HUDEP-2 (cell line): ENCODE results near the gene BUD31.

Experiments
- DNase-seq, 76 experiments: peaks; one replicate each; lab custom pipeline; 2025; ENCODE audit not compliant: unreplicated experiment in 76 of 76; lab: John Stamatoyannopoulos, UW

The BUD31 gene

DNA sequence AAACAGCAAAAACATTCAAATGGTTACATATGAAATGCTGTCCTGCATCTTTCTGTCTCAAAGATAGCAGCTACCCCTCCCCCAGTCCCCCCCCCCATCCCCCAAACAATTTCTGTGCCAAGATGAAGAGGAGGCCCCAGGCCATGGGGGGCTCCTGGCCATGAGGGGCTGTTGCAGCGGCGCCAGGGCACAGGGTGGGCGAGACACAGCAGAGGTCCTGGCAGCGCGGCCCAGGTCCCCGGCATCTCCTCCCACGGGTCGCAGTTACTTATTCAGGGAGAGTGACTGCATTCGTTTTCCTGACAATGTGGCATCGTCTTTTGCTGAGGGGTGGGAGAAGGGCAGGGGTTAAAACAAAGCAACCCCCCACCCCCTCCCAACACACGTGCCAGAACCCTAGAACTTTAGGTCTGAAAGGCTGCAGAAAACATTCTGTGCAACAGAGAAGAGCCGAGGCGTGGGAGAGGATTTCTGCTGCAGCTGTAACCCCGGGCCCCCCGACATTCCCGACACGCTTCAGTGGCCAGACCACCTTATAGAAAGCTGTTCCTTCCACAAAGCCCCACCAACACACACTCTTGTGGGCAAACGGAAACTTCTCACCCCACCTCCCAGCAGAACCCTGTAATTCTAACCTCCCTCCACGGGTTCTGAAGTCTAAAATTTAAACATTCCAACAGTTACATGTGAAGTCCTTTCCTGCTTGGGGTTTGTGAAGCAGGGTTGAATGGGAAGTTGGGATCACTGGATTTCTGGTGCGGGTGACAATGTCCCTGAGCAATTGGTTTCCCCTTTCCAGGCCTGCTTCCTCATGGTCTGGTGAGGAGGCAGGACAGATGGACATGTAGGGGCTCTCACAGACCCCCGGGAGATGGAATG is 12.1 kb upstream of the BUD31 start:
- DNase-seq: no peak

DNA sequence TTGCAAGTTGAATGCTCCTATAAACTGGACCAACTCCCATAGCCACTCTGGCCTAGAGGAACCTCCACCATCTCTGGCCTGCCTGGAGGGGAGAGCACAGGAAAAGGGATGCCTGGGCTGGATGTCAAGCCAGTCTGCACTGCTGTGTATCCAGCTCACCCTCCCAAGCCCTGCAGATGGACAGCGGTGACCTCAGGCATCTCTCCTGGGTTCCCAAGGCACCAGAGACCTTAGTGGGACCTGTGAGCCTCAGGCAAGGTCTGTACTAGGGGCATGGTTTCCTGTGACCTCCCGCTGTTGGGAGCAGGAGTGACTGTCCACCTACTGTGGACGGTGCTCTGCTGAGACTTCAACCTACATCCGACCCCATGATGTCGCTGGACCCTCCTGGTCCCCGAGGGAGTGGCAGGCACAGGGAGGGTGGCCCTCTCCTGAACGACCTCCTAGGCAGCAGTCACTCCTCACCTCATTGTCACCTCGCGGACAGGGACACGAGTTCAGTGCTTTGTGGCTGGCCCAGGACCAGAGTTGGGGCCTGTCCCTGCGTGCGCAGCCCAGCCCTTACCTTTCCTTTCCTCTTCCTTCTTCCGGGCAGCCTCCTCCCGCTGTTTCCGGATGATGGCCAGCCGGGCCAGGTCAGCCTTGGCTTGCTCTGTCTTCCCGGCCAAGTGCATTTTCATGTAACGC is 11.3 kb upstream of the BUD31 start:
- DNase-seq: no peak

DNA sequence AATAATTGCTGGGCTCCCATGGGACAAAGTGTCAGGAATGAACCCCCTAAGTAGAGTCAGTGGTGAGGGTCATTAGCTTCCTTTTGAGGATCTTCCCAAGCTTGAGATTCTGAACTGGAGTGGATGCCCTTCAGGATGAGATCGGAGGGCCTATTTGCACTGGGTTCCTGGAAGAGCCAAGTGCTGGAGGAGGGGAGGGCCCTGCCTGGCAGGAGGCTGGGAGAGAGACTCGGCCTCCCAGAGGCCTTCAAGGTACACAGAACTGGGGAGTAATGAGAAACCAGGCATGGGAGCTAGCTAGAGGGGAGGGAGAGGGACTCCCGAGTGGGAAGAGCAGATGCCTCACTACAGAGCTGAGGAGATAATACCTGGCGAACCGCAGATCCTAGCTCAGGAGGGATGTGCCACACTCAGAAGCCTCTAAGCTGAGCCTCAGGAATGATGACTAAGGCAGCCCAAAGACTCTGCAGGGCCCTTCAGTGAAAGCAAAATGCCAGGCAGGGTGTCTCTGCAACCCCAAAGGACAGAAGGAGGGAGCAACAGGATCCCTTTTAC is 9.8 kb upstream of the BUD31 start:
- no peak for DNase-seq

DNA sequence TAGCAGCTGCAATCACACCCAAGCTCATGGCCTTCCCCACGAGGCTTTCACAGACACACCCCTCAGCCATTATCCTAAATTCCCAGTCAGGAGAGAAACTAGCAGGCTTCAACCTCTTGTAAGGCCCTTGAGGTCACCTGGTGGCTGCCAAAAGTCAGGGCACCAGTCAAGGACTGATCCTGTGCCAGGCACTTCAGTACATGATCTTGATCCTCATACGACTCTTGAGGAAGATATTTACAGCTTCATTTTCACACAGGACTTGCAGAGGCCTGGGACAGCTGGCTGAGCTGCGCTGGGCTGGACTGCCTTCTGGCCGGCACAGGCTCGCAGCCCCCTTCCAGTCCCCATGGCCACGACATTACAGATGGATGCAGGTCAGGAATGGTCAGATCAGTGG is 9.2 kb upstream of the BUD31 start:
- DNase-seq: no peak

DNA sequence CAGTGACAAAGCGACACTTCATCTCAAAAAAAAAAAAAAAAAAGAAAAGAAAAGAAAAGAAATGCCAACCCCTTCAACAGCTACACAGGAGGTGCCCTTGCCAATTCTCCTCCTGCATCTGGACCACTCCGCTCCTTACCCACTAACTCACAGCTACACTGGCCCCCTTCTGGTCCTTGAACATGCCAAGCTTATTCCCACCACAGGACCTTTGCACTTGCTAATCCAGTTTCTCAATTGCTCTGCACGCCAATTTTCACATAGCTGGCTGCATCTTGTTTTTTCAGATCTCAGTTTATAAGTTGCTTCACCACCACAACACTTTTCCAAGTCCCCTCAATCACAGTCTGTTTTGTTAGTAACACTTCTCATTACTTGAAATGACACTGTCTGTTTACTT is 5.9 kb upstream of the BUD31 start:
- DNase-seq: no peak

DNA sequence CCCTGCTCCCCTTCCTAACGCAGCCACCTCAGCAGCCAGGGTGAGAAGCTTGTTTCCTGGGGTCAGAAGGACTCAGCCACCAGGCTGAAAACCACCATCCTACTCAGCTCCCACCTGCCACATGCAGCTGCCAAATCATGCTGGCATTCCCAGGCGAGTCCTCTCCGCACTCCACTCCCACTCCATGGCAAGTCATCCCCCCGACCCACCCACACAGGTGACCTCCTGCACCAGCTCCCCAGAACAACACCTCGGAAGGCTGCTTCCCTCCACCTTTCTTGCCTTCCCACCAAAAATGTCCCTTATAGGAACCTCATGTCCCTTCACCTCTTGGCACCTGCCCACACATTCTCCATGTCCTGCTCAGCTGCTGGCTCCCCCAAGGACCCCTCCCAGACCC is 5.0 kb upstream of the BUD31 start:
- DNase-seq: no peak

DNA sequence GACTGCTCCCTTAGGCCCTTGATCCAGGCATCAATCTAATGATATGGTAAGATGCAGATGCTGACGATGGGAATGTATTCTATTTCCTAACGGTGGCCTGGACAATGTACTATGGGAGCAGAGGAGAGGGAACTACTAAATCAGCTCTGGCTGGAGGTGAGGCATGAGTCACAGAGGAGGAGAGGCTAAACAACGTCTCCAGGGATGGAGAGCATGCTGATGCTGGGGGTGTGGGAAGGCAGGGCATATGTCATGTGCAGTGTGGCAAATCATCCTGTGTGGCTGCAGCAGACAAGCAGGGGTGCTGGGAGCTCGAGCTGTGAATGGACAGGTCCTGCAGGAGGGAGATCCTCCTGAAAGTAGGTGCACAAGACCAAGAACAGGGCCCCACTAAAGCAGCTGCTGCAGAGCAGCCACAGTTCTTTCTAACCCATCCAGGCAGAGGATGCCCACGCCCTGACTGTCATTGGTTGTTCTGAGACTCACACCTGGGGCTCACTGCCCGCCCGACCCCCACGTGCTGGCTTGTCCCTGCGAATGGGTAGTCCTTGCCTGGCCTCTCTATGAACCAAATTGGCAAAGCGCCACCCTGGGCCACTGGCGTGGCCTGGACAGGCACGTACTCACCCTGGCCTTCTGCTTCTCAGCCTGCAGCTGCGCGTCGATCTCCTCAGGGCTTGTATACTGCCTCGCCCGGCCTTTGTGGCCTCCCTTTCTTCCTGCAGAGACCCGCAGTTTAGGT is 4.4 kb upstream of the BUD31 start:
- no peak for DNase-seq

DNA sequence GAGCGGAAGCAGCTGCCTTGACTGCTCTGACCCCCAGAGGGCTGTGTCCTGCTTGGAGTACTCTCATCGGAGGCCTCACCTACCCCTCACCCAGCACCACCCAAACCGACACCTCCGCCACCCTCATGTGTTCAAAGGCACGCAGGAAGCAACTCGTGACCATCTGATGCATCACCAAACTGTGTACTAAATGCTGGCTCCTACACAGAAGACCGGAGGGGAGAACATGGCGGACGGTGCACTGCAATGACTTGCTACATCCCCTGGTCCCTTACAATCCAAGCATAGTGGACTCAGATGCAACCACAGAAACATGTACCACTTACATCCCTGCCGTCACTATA is 3.8 kb upstream of the BUD31 start:
- DNase-seq: no peak

DNA sequence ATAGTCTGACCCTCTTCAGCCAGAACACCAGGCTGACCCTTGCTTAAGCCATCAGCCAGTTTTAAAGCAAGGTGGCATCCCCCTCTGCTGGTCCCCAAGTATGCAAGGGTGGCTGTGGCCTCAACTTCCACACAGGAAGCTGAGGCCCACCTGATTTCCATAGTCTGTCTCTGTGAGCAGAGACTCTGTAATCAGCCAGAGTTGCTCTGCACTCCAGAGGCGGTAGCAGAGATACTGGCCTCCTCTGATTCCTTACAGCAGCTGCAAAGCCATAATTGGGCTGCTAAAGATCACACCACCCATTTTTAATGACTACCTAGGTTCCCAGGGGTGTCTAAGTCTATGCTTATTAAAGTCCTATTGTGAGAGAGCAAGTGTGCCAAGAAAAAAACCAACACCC is 2.2 kb upstream of the BUD31 start:
- DNase-seq: peak in 3 of 76 experiments; percentile 8 to 18 (median 14)

DNA sequence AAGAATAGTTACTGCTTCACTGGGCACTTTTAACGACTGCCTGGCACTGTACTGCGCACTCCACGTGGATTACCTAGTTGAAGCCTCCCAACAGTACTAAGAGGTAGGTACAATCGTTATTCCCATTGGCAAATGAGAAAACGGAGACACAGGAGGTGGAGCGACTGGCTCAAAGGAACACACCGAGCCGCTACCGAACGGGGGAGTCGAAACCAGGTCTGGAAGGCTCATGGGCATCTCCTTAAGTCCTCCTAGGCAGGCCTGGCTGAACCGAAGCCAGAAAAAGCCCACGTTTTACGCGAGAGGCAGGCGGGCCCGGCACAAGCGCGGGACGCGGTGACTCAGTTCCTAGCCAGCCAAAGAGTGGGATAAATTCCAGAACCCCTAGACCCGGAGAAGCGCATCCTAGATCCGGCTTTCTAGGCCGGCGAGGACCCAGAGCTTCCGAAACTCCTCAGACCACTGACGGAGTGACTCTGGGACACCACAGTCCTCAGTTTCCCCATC is 844 bp upstream of the BUD31 start:
- peak in 38 of 76 experiments; percentile 3 to 64 (median 23) for DNase-seq

DNA sequence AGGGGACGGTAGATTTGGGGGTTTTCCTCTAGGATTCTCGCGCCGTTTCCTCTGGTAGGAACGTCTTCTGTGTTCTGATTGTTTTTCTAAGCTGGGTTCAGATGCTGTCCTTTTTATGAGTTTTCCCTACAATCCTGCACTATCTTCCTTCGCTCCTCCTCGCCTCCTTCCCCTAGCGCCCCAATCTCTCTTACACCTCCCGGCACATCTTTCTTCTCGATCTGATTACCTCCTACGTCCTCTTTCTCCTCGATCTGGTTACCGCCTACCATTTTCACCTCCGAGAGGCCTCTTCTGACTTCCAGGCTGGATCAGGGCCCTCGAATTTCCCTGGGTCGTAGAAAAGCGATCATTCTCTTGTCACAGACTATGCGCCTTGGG is 413 bp downstream of the BUD31 start:
- peak in 3 of 76 experiments; percentile 6 to 23 (median 8) for DNase-seq

DNA sequence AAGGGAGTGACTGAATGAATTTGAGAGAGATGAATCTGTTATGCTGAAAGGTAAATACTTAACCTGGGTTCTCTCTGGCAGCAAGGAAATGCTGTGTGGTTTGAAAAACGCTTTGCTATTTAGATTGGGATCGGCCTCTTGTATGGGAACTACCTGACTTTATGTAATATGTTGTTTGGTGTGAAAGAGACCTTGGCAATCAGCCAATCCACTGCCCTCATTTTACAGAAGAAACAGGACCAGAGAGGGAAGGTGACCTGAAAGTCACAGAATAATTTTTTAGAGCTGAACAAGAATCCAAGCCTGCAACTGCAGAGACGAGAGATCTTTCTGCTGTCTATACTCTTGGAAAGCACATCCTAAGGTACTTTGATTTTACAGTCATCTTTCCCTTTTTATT is 1.0 kb downstream of the BUD31 start:
- peak in 2 of 76 experiments; percentile 9 to 12 for DNase-seq

DNA sequence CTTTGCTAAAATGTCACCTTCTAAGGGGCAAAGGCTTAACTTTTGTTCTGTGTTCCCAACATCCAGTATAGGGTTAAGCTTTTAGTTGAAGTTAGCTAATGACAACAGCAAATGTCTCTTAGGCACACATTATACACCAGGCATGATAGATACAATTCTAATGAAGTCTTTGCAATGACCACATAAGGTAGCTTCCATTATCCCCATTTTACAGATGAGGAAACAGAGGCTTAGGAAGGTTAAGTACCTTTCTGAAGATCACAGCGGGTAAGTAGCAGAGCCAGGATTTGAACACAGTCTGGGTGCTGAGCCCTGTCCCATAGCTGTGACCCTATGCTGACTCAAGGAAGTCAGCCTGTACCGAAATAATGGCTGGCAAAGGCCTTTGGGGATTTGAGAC is 1.9 kb downstream of the BUD31 start:
- DNase-seq: no peak

DNA sequence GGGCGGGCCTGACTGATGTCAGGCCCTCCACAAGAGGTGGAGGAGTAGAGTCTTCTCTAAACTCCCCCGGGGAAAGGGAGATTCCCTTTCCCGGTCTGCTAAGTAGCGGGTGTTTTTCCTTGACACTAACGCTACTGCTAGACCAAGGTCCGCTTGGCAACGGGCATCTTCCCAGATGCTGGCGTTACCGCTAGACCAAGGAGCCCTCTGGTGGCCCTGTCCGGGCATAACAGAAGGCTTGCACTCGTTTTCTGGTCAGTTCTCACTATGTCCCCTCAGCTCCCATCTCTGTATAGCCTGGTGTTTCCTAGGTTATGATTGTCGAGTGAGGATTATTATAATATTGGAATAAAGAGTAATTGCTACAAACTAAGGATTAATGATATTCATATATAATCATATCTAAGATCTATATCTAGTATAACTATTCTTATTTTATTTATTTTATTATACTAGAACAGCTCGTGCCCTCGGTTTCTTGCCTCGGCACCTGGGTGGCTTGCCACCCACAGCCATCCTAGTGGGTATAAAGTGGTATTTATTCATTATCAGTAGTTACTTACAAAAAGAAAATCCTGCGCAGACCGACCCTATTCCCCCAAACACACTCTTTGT is 6.9 kb downstream of the BUD31 start:
- peak in 45 of 76 experiments; percentile 4 to 60 (median 27) for DNase-seq

DNA sequence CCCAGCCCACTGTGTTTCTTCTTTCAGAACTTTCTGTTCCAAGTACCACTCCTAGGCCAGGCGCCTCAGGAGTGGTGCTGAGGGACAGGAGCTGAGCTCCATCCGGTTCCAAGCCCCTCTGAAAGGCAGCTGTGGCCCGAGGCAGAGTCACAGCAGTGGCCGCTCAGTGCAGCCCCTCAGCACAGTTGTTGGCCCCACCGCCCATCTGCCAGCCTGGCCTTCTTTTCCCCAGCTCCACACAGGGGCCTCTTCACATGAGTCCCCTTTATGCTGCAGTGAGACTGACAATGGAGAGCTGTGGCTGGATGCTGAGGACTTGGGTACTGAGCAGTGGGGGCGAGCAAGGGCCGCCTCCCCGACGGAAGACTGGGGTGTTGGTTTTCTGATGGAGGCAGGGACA is 9.5 kb downstream of the BUD31 start:
- no peak for DNase-seq

DNA sequence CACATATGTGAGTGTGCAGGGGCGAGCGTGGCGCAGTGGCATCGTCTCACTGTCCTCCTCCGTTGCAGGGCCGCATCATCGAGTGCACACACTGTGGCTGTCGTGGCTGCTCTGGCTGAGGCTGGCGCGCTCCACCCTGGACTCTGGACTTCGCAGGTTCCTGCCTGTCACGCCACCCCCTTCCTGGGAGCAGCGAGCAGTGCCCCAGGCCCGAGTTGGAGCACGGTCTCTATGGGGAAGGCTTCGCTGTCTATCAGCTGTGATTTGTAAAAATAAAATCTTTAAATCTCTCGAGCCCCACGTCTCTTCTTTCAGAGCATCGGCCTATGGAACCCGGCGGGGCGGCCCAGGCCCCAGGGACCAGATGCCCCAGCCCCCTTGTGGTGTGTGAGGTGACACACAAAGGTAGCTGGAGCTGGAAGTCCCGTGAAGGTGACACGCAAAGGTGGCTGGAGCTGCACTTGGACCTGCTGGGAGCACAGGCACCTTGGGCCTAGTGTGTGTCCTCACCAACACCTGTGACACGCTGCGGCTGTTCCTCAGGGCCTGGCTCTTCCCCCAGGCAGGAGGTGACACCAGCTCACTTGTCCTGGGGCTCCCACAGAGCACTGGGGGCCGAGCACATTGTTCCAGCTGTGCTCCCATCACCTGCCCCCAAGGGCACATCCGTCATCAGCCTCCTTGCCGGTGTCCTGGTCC is 10.7 kb downstream of the BUD31 start:
- no peak for DNase-seq

DNA sequence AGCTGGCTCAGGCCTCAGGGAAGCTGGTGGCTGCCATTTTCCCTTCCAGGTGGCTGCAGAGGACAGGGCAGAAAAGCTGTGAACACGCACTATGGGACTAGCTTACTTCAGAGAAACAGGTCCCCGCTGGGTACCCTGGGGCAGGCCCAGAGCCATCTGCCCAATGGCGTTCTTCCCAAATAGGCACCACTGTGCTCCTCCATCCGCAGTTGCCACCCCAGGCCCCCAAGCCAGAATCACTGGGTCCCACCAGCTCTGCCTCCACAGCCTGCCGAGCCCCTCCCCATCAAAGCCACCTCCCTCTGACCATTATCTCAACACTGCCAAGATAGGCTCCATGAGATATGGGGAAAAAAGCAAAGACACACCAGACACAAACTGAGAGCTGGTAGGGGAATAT is 11.4 kb downstream of the BUD31 start:
- DNase-seq: no peak

DNA sequence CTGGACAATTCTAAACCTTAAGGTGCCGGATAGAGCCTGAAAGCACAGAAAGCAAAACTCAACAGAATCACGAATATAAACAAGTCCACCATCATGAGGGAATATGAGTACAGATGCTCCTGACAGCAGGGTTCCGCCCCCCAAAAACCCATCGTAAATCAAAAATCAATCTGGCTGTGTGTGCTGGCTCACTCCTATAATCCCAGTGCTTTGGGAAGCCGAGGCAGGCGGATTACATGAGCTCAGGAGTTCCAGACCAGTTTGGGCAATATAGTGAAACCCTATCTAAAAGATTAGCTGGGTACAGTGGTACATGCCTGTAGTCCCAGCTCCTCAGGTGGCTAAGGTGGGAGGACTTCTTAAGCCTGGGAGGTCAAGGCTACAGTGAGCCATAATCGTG is 12.2 kb downstream of the BUD31 start:
- no peak for DNase-seq

DNA sequence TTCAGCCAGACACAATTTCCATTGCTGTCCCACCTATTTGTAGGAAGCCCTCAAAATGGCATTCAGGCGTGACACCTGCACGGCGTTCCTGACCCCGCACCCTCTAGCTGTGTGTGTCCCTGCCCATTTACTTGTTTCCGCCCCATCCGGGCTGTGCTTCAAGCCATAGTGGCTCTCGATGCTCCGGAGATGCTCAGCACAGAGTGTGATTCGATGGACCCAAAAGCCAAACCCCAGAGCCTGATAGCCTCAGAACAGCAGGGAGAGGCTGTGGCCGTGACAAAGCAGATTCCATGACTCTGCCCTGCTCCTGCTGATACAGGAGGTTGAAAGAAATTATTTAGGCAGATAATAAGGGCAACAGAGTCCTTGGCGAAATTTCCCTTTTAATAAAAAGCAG is 13.4 kb downstream of the BUD31 start:
- peak in 5 of 76 experiments; percentile 2 to 14 (median 10) for DNase-seq

DNA sequence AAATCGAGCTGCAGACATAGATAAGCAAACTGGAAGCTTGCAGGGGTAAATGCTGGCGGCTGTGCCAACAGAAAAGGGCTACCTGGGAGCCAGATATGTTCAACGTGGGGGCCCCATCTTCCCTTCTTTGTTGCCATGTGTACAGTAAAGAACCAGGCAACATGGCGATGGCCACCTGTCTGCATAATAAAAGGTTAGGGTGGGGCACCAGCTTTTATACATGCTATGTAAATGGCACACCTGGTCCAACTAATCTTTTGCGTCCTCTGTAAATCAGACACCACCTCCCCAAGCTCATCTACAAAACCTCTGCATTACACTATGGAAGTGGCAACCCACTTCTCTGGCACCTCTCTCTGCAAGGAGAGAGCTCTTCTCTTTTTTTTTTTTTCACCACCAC is 13.9 kb downstream of the BUD31 start:
- no peak for DNase-seq
